H9 (cell line): ENCODE results near the gene FANK1. TPM values are rescaled to one million over a fixed set of nuclear protein-coding genes. Genes with fewer than 3 reads are reported as not detected.

Experiments
- DNase-seq: peaks from one replicate; pipeline ENCODE4 v3.0.0-alpha.2; 2017
- H2AFZ ChIP-seq: one replicate; pipeline ENCODE4 v1.6.1; 2013; ENCODE audit warnings: mild to moderate bottlenecking, low read length, control low read depth, moderate library complexity
- H2AK5ac ChIP-seq: 2 replicates; pipeline ENCODE4 v1.6.1; 2013; ENCODE audit warnings: low read length, control low read depth, mixed read lengths; ENCODE audit not compliant: insufficient read length
- H2BK120ac ChIP-seq: one replicate; pipeline ENCODE4 v1.6.1; 2013; ENCODE audit warnings: low read depth, mild to moderate bottlenecking, low read length, control low read depth, inconsistent platforms; ENCODE audit not compliant: poor library complexity, severe bottlenecking
- H2BK12ac ChIP-seq: 2 replicates; pipeline ENCODE4 v1.6.1; 2013; ENCODE audit warnings: low read length, control low read depth, mixed read lengths, low read depth; ENCODE audit not compliant: insufficient read length
- H2BK15ac ChIP-seq: 2 replicates; pipeline ENCODE4 v1.6.1; 2013; ENCODE audit warnings: low read depth, low read length, control low read depth
- H2BK20ac ChIP-seq: one replicate; pipeline ENCODE4 v1.6.1; 2013; ENCODE audit warnings: low read depth, mild to moderate bottlenecking, low read length, control low read depth, inconsistent platforms; ENCODE audit not compliant: poor library complexity, severe bottlenecking
- H2BK5ac ChIP-seq: 2 replicates; pipeline ENCODE4 v1.6.1; 2013; ENCODE audit warnings: low read length, control low read depth, mixed read lengths; ENCODE audit not compliant: insufficient read length
- H3K14ac ChIP-seq: 2 replicates; pipeline ENCODE4 v1.6.1; 2013; ENCODE audit warnings: low read length, control low read depth; ENCODE audit not compliant: insufficient read depth
- H3K18ac ChIP-seq: 2 replicates; pipeline ENCODE4 v1.6.1; 2013; ENCODE audit warnings: low read depth, mild to moderate bottlenecking, mixed read lengths, low read length, control low read depth; ENCODE audit not compliant: insufficient read length
- H3K23ac ChIP-seq: 2 replicates; pipeline ENCODE4 v1.6.1; 2013; ENCODE audit warnings: low read length, control low read depth, mixed read lengths, low read depth; ENCODE audit not compliant: insufficient read length
- H3K23me2 ChIP-seq: 2 replicates; pipeline ENCODE4 v1.6.1; 2013; ENCODE audit warnings: low read depth, mild to moderate bottlenecking, mixed read lengths, low read length, control low read depth; ENCODE audit not compliant: insufficient read length, poor library complexity, severe bottlenecking
- H3K27ac ChIP-seq: 2 replicates; pipeline ENCODE4 v1.5.1; 2013; ENCODE audit warnings: low read length, control low read depth, mixed read lengths, low read depth; ENCODE audit not compliant: insufficient read length
- H3K27me3 ChIP-seq: 2 replicates; pipeline ENCODE4 v1.6.1; 2013; ENCODE audit warnings: low read length, control low read depth, inconsistent platforms; ENCODE audit not compliant: insufficient read depth
- H3K4ac ChIP-seq: 2 replicates; pipeline ENCODE4 v1.6.1; 2013; ENCODE audit warnings: low read depth, mild to moderate bottlenecking, control low read depth, inconsistent platforms, low read length, moderate library complexity
- H3K4me1 ChIP-seq: 2 replicates; pipeline ENCODE4 v1.6.1; 2013; ENCODE audit warnings: low read length, control low read depth, inconsistent platforms; ENCODE audit not compliant: insufficient read depth
- H3K4me2 ChIP-seq: 2 replicates; pipeline ENCODE4 v1.6.1; 2013; ENCODE audit warnings: low read length, control low read depth, mixed read lengths; ENCODE audit not compliant: insufficient read length, insufficient read depth
- H3K56ac ChIP-seq: 2 replicates; pipeline ENCODE4 v1.6.1; 2013; ENCODE audit warnings: low read depth, mild to moderate bottlenecking, mixed read lengths, low read length, control low read depth; ENCODE audit not compliant: insufficient read length
- H3K79me1 ChIP-seq: 2 replicates; pipeline ENCODE4 v1.6.1; 2013; ENCODE audit warnings: low read depth, mild to moderate bottlenecking, moderate library complexity, low read length, control low read depth, inconsistent platforms; ENCODE audit not compliant: insufficient read depth, poor library complexity, severe bottlenecking
- H3K79me2 ChIP-seq: 2 replicates; pipeline ENCODE4 v1.6.1; 2013; ENCODE audit warnings: low read length, control low read depth, inconsistent platforms; ENCODE audit not compliant: insufficient read depth
- H3K9ac ChIP-seq: 2 replicates; pipeline ENCODE4 v1.6.1; 2013; ENCODE audit warnings: low read length, control low read depth, mixed read lengths; ENCODE audit not compliant: insufficient read length; ENCODE audit errors: extremely low read depth
- H3K9me3 ChIP-seq: one replicate; pipeline ENCODE4 v1.6.1; 2013; ENCODE audit warnings: low read depth, low read length, inconsistent platforms; ENCODE audit not compliant: control insufficient read depth
- H3T11ph ChIP-seq: one replicate; pipeline ENCODE4 v1.6.1; 2013; ENCODE audit warnings: mild to moderate bottlenecking, low read length, control low read depth, inconsistent platforms
- H4K20me1 ChIP-seq: one replicate; pipeline ENCODE4 v1.6.1; 2013; ENCODE audit not compliant: control insufficient read depth, insufficient read length, insufficient read depth
- H4K5ac ChIP-seq: 2 replicates; pipeline ENCODE4 v1.6.1; 2013; ENCODE audit warnings: low read depth, mild to moderate bottlenecking, mixed read lengths, low read length, control low read depth; ENCODE audit not compliant: insufficient read length
- H4K8ac ChIP-seq: replicated peaks from 2 replicates; pipeline ENCODE4 v1.6.1; 2013; ENCODE audit warnings: low read length, control low read depth, mixed read lengths, low read depth; ENCODE audit not compliant: insufficient read length
- H4K91ac ChIP-seq: 2 replicates; pipeline ENCODE4 v1.6.1; 2013; ENCODE audit warnings: low read depth, mild to moderate bottlenecking, moderate library complexity, mixed read lengths, low read length, control low read depth; ENCODE audit not compliant: insufficient read length
- H3K27ac Mint-ChIP-seq, 3 experiments: 2 replicates in 2 of 3; 3 replicates in 1 of 3; pipeline ENCODE4 v1.8.0; 2020 to 2021; ENCODE audit warnings: mixed read lengths in 3 of 3, mild to moderate bottlenecking in 1 of 3, moderate library complexity in 1 of 3
- H3K27me3 Mint-ChIP-seq: 2 replicates; pipeline ENCODE4 v1.8.0; 2021; ENCODE audit warnings: low read depth, mild to moderate bottlenecking, moderate library complexity, mixed read lengths
- H3K36me3 Mint-ChIP-seq, 3 experiments: 2 replicates in 2 of 3; 3 replicates in 1 of 3; pipeline ENCODE4 v1.8.0; 2020 to 2021; ENCODE audit warnings: low read depth in 3 of 3, mixed read lengths in 3 of 3; ENCODE audit not compliant: insufficient read depth in 1 of 3
- H3K4me1 Mint-ChIP-seq, 2 experiments: 2 replicates each; pipeline ENCODE4 v1.8.0; 2020; ENCODE audit warnings: mixed read lengths in 2 of 2
- H3K4me3 Mint-ChIP-seq, 2 experiments: 2 replicates in 1 of 2; 3 replicates in 1 of 2; pipeline ENCODE4 v1.8.0; 2020 to 2021; ENCODE audit warnings: mild to moderate bottlenecking in 2 of 2, mixed read lengths in 2 of 2, moderate library complexity in 1 of 2
- H3K9me3 Mint-ChIP-seq, 2 experiments: 2 replicates in 1 of 2; 3 replicates in 1 of 2; pipeline ENCODE4 v1.8.0; 2020; ENCODE audit warnings: mild to moderate bottlenecking in 2 of 2, mixed read lengths in 2 of 2, moderate library complexity in 1 of 2
- CTCF ChIP-seq: fragments of 200-600 bp; sonication (generic); conservative IDR thresholded peaks from 3 replicates; pipeline ENCODE4 v1.8.0; 2021; ENCODE audit warnings: antibody characterized with exemption, mild to moderate bottlenecking
- WGBS: extraction: QIAGEN DNeasy Blood & Tissue Kit; methylation state at CpG from one replicate; pipeline ENCODE4 v1.1.7; 2013; ENCODE audit warnings: missing lambda C conversion rate, low lambda C conversion rate, mixed read lengths; ENCODE audit not compliant: insufficient read length; ENCODE audit errors: extremely low coverage; 5-methylcytosine and 5-hydroxymethylcytosine counted together
- total RNA-seq: library from RNA; stranded (reverse); gene quantifications from 2 replicates; pipeline ENCODE4 v1.2.1, GENCODE V29; 2021

FANK1 gene
- total RNA-seq, 1 experiment from 2014 or later = 0.68 TPM

GRCh38 chr10:125979976-125980375 lies 83.6 kb downstream of the FANK1 start:
- no peak overlapping the region for H2BK15ac ChIP-seq
- H3K23me2 ChIP-seq = no peaks in the 10 kb centered on the region
- H3K18ac ChIP-seq = no peak overlapping the region
- Mint-ChIP-seq H3K4me3 (no peak overlapping the region), H3K27me3 (no peaks in the 10 kb centered on the region; the same call in 1 of the 2 replicates), H3K36me3 (peaks cover 0 to 2% (median 0%) of the 10 kb centered on the region in 3 experiments; a peak in 1 of 7 replicates), H3K27ac (no peak overlapping the region), H3K4me1 (peaks cover 50 to 52% of the 10 kb centered on the region in 2 experiments), H3K9me3 (no peaks in the 10 kb centered on the region)
- no peak overlapping the region for H4K8ac ChIP-seq
- H3K9me3 ChIP-seq = no peaks in the 10 kb centered on the region
- H3K23ac ChIP-seq = no peak overlapping the region
- no CpG with 5 or more reads among the region's 7 CpGs for WGBS
- no peak overlapping the region for H2AK5ac ChIP-seq
- H3K9ac ChIP-seq = no peak overlapping the region
- H4K5ac ChIP-seq = no peak overlapping the region
- H2BK12ac ChIP-seq = no peak overlapping the region
- no peak overlapping the region for H2BK20ac ChIP-seq
- no peak overlapping the region for H3T11ph ChIP-seq
- no peak overlapping the region for H4K91ac ChIP-seq
- H3K14ac ChIP-seq = no peak overlapping the region
- no peak overlapping the region for H2AFZ ChIP-seq
- TF ChIP-seq CTCF = no peak
- no peak overlapping the region for H2BK5ac ChIP-seq
- H3K27ac ChIP-seq = no peak overlapping the region
- H3K27me3 ChIP-seq = no peaks in the 10 kb centered on the region
- no peak overlapping the region for H3K56ac ChIP-seq
- H3K79me1 ChIP-seq = no peaks in the 10 kb centered on the region
- H3K79me2 ChIP-seq = no peaks in the 10 kb centered on the region
- no peak overlapping the region for H3K4me2 ChIP-seq
- no peak overlapping the region for H3K4ac ChIP-seq
- H4K20me1 ChIP-seq = no peaks in the 10 kb centered on the region
- no peak for DNase-seq
- H2BK120ac ChIP-seq = no peak overlapping the region
- no peaks in the 10 kb centered on the region; the same call in 1 of the 2 replicates for H3K4me1 ChIP-seq
